Liver (tissue), 9 donors: ENCODE measurements around the gene CCL16. TPM values are rescaled to one million over a fixed set of nuclear protein-coding genes. Genes with fewer than 3 reads are reported as not detected.

ENCODE experiments used
- DNase-seq: peaks from one replicate; pipeline ENCODE4 v3.0.0-alpha.2; 2017; ENCODE audit warnings: low spot score
- H3K27ac ChIP-seq, 2 donors: one replicate each; pipeline ENCODE4 v1.7.0; 2013; ENCODE audit warnings: inconsistent platforms in 2 of 2, low read length in 2 of 2, control low read depth in 1 of 2, low read depth in 1 of 2, mild to moderate bottlenecking in 1 of 2
- H3K27me3 ChIP-seq, 4 donors: one replicate each; pipeline versions ENCODE4 v1.6.1 to v1.7.0; 2013; ENCODE audit warnings: low read length in 3 of 4, inconsistent platforms in 1 of 4, mild to moderate bottlenecking in 1 of 4, moderate library complexity in 1 of 4; ENCODE audit not compliant: control insufficient read depth in 4 of 4, insufficient read depth in 4 of 4
- H3K36me3 ChIP-seq, 4 donors: one replicate each; pipeline versions ENCODE4 v1.6.1 to v1.7.0; 2013; ENCODE audit warnings: low read length in 3 of 4, mild to moderate bottlenecking in 3 of 4, low read depth in 1 of 4, moderate library complexity in 1 of 4; ENCODE audit not compliant: control insufficient read depth in 4 of 4, insufficient read depth in 3 of 4
- H3K4me1 ChIP-seq, 4 donors: one replicate each; pipeline versions ENCODE4 v1.6.1 to v1.7.0; 2013; ENCODE audit warnings: low read length in 3 of 4, mild to moderate bottlenecking in 3 of 4, moderate library complexity in 1 of 4; ENCODE audit not compliant: control insufficient read depth in 4 of 4, insufficient read depth in 4 of 4
- H3K4me3 ChIP-seq, 3 donors: one replicate each; pipeline versions ENCODE4 v1.6.1 to v1.7.0; 2013; ENCODE audit warnings: low read length in 3 of 3, control low read depth in 1 of 3, low read depth in 1 of 3, mild to moderate bottlenecking in 1 of 3
- H3K9ac ChIP-seq, 2 donors: one replicate each; pipeline ENCODE4 v1.7.0; 2013; ENCODE audit warnings: low read length in 2 of 2, mild to moderate bottlenecking in 2 of 2, moderate library complexity in 2 of 2, control low read depth in 1 of 2, low read depth in 1 of 2
- H3K9me3 ChIP-seq, 4 donors: one replicate each; pipeline versions ENCODE4 v1.6.1 to v1.7.0; 2013; ENCODE audit warnings: low read length in 3 of 4; ENCODE audit not compliant: control insufficient read depth in 4 of 4
- EGR1 ChIP-seq, 2 donors: IDR thresholded peaks; 2 replicates each; pipeline ENCODE4 v1.6.1; 2016 to 2018; ENCODE audit warnings: antibody characterized with exemption in 2 of 2, low read depth in 2 of 2
- FOXA1 ChIP-seq: IDR thresholded peaks from 2 replicates; pipeline ENCODE4 v1.6.1; 2016; ENCODE audit warnings: antibody characterized with exemption
- FOXA2 ChIP-seq: IDR thresholded peaks from 2 replicates; pipeline ENCODE4 v1.6.1; 2016; ENCODE audit warnings: antibody characterized with exemption
- GABPA ChIP-seq, 2 donors: IDR thresholded peaks in 1 of 2; conservative IDR thresholded peaks in 1 of 2; 2 replicates each; pipeline ENCODE4 v1.6.1; 2016; ENCODE audit warnings: antibody characterized with exemption in 2 of 2, mild to moderate bottlenecking in 1 of 2, moderate library complexity in 1 of 2
- HNF4G ChIP-seq: IDR thresholded peaks from 2 replicates; pipeline ENCODE4 v1.6.1; 2016; ENCODE audit warnings: antibody characterized with exemption
- MAX ChIP-seq: IDR thresholded peaks from 2 replicates; pipeline ENCODE4 v1.6.1; 2016; ENCODE audit warnings: antibody characterized with exemption
- NR2F2 ChIP-seq: IDR thresholded peaks from 2 replicates; pipeline ENCODE4 v1.6.1; 2016; ENCODE audit warnings: antibody characterized with exemption
- REST ChIP-seq: IDR thresholded peaks from 2 replicates; pipeline ENCODE4 v1.6.1; 2016; ENCODE audit warnings: antibody characterized with exemption, mild to moderate bottlenecking
- RXRA ChIP-seq, 2 donors: IDR thresholded peaks; 2 replicates each; pipeline ENCODE4 v1.6.1; 2017 to 2018; ENCODE audit warnings: antibody characterized with exemption in 2 of 2, mild to moderate bottlenecking in 1 of 2
- SP1 ChIP-seq: IDR thresholded peaks from 2 replicates; pipeline ENCODE4 v1.6.1; 2018; ENCODE audit warnings: antibody characterized with exemption, mild to moderate bottlenecking
- TAF1 ChIP-seq: conservative IDR thresholded peaks from 2 replicates; pipeline ENCODE4 v1.6.1; 2016; ENCODE audit warnings: antibody characterized with exemption, mild to moderate bottlenecking
- YY1 ChIP-seq: IDR thresholded peaks from 2 replicates; pipeline ENCODE4 v1.6.1; 2016; ENCODE audit warnings: antibody characterized with exemption, mild to moderate bottlenecking
- ZBTB33 ChIP-seq: IDR thresholded peaks from 2 replicates; pipeline ENCODE4 v1.6.1; 2016; ENCODE audit warnings: antibody characterized with exemption
- WGBS: extraction: QIAGEN DNeasy Blood & Tissue Kit; methylation state at CpG from one replicate; pipeline ENCODE4 v1.1.7; 2013; 5-methylcytosine and 5-hydroxymethylcytosine counted together
- polyA plus RNA-seq, 2 donors: library from polyadenylated mRNA; stranded (reverse) in 1 of 2; unstranded in 1 of 2; fragments of 200-250 nt in 1 of 2; fragments of >200 nt in 1 of 2; fragmentation: Nextera tagmentation in 1 of 2; extraction: Ambion mirVana in 1 of 2; gene quantifications; one replicate each; pipeline versions ENCODE4 v1.2.1 to v1.2.3, GENCODE V29; 2013 to 2015
- total RNA-seq, 2 donors: library from RNA; depleted of rRNA; stranded (reverse); fragments of >200 nt; gene quantifications; one replicate each; pipeline ENCODE4 v1.2.3, GENCODE V29; 2014
- donor health status: healthy.
- donor health status: healthy.
- donor health status: healthy.
- donor health status: healthy.
- donor health status: healthy.

CCL16 gene
- total and polyA plus RNA-seq, 4 donors = 0.65 to 22.3 (median 14.9) TPM

- 71% methylated on average over 7 of the region's 7 CpGs for WGBS
Observed at GRCh38 chr17:35953720-35954119, 27.6 kb downstream of the CCL16 start.

GRCh38 chr17:35949401-35949800 lies 31.9 kb downstream of the CCL16 start:
- no peaks in the 10 kb centered on the region for H3K27me3 ChIP-seq
- 87% methylated on average over 3 of the region's 3 CpGs for WGBS
- TF ChIP-seq HNF4G (no peak), ZBTB33 (no peak)
- H3K9ac ChIP-seq = no peak overlapping the region
- no peaks in the 10 kb centered on the region for H3K9me3 ChIP-seq
- no peaks in the 10 kb centered on the region for H3K36me3 ChIP-seq
- DNase-seq = no peak
- no peak overlapping the region for H3K27ac ChIP-seq
- no peaks in the 10 kb centered on the region for H3K4me1 ChIP-seq
- no peak overlapping the region for H3K4me3 ChIP-seq

More at GRCh38 chr17:35953720-35954119, 27.6 kb downstream of the CCL16 start:
- Histone ChIP-seq H3K4me3 (no peak overlapping the region), H3K36me3 (no peaks in the 10 kb centered on the region), H3K27me3 (no peaks in the 10 kb centered on the region), H3K9ac (no peak overlapping the region), H3K27ac (no peak overlapping the region), H3K4me1 (no peaks in the 10 kb centered on the region), H3K9me3 (no peaks in the 10 kb centered on the region)
- TF ChIP-seq REST = no peak
- TF ChIP-seq HNF4G = no peak
- TF ChIP-seq SP1 = no peak
- no peak for TF ChIP-seq GABPA (IDR thresholded peaks at IDR 0.05 in 1 of 2, conservative IDR thresholded peaks at IDR 0.05 in 1 of 2)
- TF ChIP-seq NR2F2 = no peak
- no peak for TF ChIP-seq EGR1 (IDR thresholded peaks at IDR 0.05; ENCODE audit: low read depth in 2 of 2)
- no peak for TF ChIP-seq TAF1
- no peak for TF ChIP-seq RXRA (IDR thresholded peaks at IDR 0.05)
- no peak for TF ChIP-seq ZBTB33
- no peak for DNase-seq

- 80% methylated on average over 7 of the region's 7 CpGs for WGBS
- no peak for DNase-seq
- H3K4me3 ChIP-seq = no peak overlapping the region
- no peaks in the 10 kb centered on the region for H3K27me3 ChIP-seq
- H3K9me3 ChIP-seq = no peaks in the 10 kb centered on the region
- H3K36me3 ChIP-seq = no peaks in the 10 kb centered on the region
- H3K4me1 ChIP-seq = no peaks in the 10 kb centered on the region
- no peak overlapping the region for H3K27ac ChIP-seq
- H3K9ac ChIP-seq = no peak overlapping the region
- TF ChIP-seq MAX (no peak), YY1 (no peak), FOXA1 (no peak), FOXA2 (no peak)
Observed at GRCh38 chr17:35948092-35948491, 33.2 kb downstream of the CCL16 start.
